HEK293 (cell line): ENCODE data around the gene IFIT2.

Source experiments
- BCL11B ChIP-seq: fragments of 450-650 bp; formaldehyde crosslinking; IDR thresholded peaks from 2 replicates; pipeline ENCODE4 v1.5.1; 2016; ENCODE audit warnings: low read depth, missing biosample characterization, missing genetic modification characterization
- FEZF1 ChIP-seq: fragments of 450-650 bp; formaldehyde crosslinking; IDR thresholded peaks from 2 replicates; pipeline ENCODE4 v1.5.1; 2016; ENCODE audit warnings: missing biosample characterization, missing genetic modification characterization
- PRDM1 ChIP-seq: fragments of 450-650 bp; formaldehyde crosslinking; IDR thresholded peaks from 2 replicates; pipeline ENCODE4; 2016; ENCODE audit warnings: missing biosample characterization, missing genetic modification characterization
- SETDB1 ChIP-seq: IDR thresholded peaks from one replicate; pipeline ENCODE4 v1.6.1; 2017; ENCODE audit warnings: mild to moderate bottlenecking, low read length, moderate library complexity, mixed read lengths; ENCODE audit not compliant: insufficient read length
- TRIM28 ChIP-seq: IDR thresholded peaks from 2 replicates; pipeline ENCODE4 v1.6.1; 2011; ENCODE audit warnings: low read length, control low read depth, borderline replicate concordance
- WT1 ChIP-seq: fragments of 450-650 bp; formaldehyde crosslinking; IDR thresholded peaks from 2 replicates; pipeline ENCODE4 v1.5.1; 2016; ENCODE audit warnings: missing biosample characterization, missing genetic modification characterization
- ZNF202 ChIP-seq: fragments of 450-650 bp; formaldehyde crosslinking; IDR thresholded peaks from 2 replicates; pipeline ENCODE4 v1.5.1; 2016; ENCODE audit warnings: missing biosample characterization, missing genetic modification characterization, borderline replicate concordance
- ZNF266 ChIP-seq: fragments of 450-650 bp; formaldehyde crosslinking; IDR thresholded peaks from 2 replicates; pipeline ENCODE4 v1.5.1; 2016; ENCODE audit warnings: missing biosample characterization, missing genetic modification characterization, low read depth
- ZNF335 ChIP-seq: fragments of 450-650 bp; formaldehyde crosslinking; conservative IDR thresholded peaks from 2 replicates; pipeline ENCODE4 v1.5.1; 2016; ENCODE audit warnings: missing biosample characterization, missing genetic modification characterization
- ZNF391 ChIP-seq: fragments of 450-650 bp; formaldehyde crosslinking; IDR thresholded peaks from 2 replicates; pipeline ENCODE4 v1.5.1; 2016; ENCODE audit warnings: low read depth, missing biosample characterization, missing genetic modification characterization, borderline replicate concordance
- ZNF600 ChIP-seq: fragments of 450-650 bp; formaldehyde crosslinking; IDR thresholded peaks from 2 replicates; pipeline ENCODE4 v1.5.1; 2016; ENCODE audit warnings: missing biosample characterization, missing genetic modification characterization
- ZNF660 ChIP-seq: fragments of 450-650 bp; IDR thresholded peaks from 2 replicates; pipeline ENCODE4 v1.5.1; 2018; ENCODE audit warnings: missing biosample characterization, mild to moderate bottlenecking, missing genetic modification characterization
- ZNF701 ChIP-seq: fragments of 450-650 bp; formaldehyde crosslinking; IDR thresholded peaks from 2 replicates; pipeline ENCODE4 v1.5.1; 2016; ENCODE audit warnings: missing biosample characterization, missing genetic modification characterization
- ZNF776 ChIP-seq: fragments of 450-650 bp; formaldehyde crosslinking; IDR thresholded peaks from 2 replicates; pipeline ENCODE4 v1.5.0; 2017; ENCODE audit warnings: missing biosample characterization, missing genetic modification characterization, borderline replicate concordance
- ZNF830 ChIP-seq: fragments of 450-650 bp; IDR thresholded peaks from 2 replicates; pipeline ENCODE4 v1.5.0; 2018; ENCODE audit warnings: missing biosample characterization, missing genetic modification characterization, low read depth, mild to moderate bottlenecking, moderate library complexity
- TF ChIP-seq, protein P1 (sequence below): fragments of 450-650 bp; formaldehyde crosslinking; IDR thresholded peaks from 2 replicates; pipeline ENCODE4 v1.5.1; 2016; ENCODE audit warnings: missing biosample characterization, missing genetic modification characterization
- TF ChIP-seq, protein P2 (sequence below): fragments of 450-650 bp; IDR thresholded peaks from 2 replicates; pipeline ENCODE4 v1.5.1; 2018; ENCODE audit warnings: missing biosample characterization, mild to moderate bottlenecking, missing genetic modification characterization
- TF ChIP-seq, protein P3 (sequence below): fragments of 450-650 bp; formaldehyde crosslinking; conservative IDR thresholded peaks from 2 replicates; pipeline ENCODE4 v1.5.1; 2016; ENCODE audit warnings: low read depth, missing biosample characterization, missing genetic modification characterization
- TF ChIP-seq, protein P4 (sequence below): fragments of 450-650 bp; formaldehyde crosslinking; IDR thresholded peaks from 2 replicates; pipeline ENCODE4 v1.5.1; 2016; ENCODE audit warnings: missing biosample characterization, missing genetic modification characterization
- TF ChIP-seq, protein P5 (sequence below): fragments of 450-650 bp; formaldehyde crosslinking; IDR thresholded peaks from 2 replicates; pipeline ENCODE4 v1.5.1; 2016; ENCODE audit warnings: missing biosample characterization, missing genetic modification characterization

The IFIT2 gene

DNA sequence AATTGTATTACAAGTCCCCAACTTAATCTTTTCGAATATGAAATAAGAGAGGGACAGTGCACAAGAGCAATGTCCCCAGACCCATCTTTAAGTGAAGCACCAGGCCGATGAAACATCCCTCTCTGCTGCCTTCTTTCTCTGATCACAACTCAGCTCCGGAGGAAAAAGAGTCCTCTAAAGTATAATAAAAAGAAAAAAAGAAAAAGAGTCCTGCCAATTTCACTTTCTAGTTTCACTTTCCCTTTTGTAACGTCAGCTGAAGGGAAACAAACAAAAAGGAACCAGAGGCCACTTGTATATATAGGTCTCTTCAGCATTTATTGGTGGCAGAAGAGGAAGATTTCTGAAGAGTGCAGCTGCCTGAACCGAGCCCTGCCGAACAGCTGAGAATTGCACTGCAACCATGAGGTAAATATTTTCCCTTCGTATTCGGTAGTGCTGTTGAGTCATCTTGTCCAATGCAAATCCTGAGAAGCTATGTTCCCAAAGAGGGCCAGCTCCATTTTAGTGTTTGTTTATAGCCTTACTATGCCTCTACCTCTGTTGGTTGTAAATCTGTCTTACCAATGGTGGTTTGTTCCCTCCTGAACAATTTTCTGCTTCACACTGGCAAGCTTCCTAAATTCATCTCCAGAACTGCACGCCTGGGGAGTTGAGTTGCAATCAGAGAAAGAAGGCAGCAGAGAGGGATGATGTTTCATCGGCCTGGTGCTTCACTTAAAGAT, at the start of gene IFIT2 (continued):
- TF ChIP-seq, protein P1, sequence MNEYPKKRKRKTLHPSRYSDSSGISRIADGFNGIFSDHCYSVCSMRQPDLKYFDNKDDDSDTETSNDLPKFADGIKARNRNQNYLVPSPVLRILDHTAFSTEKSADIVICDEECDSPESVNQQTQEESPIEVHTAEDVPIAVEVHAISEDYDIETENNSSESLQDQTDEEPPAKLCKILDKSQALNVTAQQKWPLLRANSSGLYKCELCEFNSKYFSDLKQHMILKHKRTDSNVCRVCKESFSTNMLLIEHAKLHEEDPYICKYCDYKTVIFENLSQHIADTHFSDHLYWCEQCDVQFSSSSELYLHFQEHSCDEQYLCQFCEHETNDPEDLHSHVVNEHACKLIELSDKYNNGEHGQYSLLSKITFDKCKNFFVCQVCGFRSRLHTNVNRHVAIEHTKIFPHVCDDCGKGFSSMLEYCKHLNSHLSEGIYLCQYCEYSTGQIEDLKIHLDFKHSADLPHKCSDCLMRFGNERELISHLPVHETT = no peak
- TF ChIP-seq, protein P2, sequence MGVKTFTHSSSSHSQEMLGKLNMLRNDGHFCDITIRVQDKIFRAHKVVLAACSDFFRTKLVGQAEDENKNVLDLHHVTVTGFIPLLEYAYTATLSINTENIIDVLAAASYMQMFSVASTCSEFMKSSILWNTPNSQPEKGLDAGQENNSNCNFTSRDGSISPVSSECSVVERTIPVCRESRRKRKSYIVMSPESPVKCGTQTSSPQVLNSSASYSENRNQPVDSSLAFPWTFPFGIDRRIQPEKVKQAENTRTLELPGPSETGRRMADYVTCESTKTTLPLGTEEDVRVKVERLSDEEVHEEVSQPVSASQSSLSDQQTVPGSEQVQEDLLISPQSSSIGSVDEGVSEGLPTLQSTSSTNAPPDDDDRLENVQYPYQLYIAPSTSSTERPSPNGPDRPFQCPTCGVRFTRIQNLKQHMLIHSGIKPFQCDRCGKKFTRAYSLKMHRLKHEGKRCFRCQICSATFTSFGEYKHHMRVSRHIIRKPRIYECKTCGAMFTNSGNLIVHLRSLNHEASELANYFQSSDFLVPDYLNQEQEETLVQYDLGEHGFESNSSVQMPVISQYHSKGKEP (tag by site-specific recombination) = no peak
- TF ChIP-seq, protein P3, sequence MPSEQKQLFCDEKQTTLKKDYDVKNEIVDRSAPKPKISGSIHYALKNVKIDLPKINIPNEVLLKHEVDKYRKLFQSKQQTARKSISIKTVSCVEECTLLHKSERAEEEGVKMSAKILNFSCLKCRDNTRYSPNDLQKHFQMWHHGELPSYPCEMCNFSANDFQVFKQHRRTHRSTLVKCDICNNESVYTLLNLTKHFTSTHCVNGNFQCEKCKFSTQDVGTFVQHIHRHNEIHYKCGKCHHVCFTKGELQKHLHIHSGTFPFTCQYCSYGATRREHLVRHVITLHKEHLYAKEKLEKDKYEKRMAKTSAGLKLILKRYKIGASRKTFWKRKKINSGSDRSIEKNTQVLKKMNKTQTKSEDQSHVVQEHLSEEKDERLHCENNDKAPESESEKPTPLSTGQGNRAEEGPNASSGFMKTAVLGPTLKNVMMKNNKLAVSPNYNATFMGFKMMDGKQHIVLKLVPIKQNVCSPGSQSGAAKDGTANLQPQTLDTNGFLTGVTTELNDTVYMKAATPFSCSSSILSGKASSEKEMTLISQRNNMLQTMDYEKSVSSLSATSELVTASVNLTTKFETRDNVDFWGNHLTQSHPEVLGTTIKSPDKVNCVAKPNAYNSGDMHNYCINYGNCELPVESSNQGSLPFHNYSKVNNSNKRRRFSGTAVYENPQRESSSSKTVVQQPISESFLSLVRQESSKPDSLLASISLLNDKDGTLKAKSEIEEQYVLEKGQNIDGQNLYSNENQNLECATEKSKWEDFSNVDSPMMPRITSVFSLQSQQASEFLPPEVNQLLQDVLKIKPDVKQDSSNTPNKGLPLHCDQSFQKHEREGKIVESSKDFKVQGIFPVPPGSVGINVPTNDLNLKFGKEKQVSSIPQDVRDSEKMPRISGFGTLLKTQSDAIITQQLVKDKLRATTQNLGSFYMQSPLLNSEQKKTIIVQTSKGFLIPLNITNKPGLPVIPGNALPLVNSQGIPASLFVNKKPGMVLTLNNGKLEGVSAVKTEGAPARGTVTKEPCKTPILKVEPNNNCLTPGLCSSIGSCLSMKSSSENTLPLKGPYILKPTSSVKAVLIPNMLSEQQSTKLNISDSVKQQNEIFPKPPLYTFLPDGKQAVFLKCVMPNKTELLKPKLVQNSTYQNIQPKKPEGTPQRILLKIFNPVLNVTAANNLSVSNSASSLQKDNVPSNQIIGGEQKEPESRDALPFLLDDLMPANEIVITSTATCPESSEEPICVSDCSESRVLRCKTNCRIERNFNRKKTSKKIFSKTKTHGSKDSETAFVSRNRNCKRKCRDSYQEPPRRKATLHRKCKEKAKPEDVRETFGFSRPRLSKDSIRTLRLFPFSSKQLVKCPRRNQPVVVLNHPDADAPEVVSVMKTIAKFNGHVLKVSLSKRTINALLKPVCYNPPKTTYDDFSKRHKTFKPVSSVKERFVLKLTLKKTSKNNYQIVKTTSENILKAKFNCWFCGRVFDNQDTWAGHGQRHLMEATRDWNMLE = peak; percentile 29; the same call in 1 of the 2 replicates
- no peak for TF ChIP-seq FEZF1
- TF ChIP-seq ZNF202 (tag by site-specific recombination) = no peak
- no peak for TF ChIP-seq WT1 (tag by site-specific recombination)
- TF ChIP-seq ZNF830 = no peak
- 0 out of 2 replicates have a peak, but pooled peaks have one; percentile 22 for TF ChIP-seq ZNF600
- TF ChIP-seq TRIM28 = 0 out of 2 replicates have a peak, but pooled peaks have one; percentile 18
- peak; percentile 84 for TF ChIP-seq PRDM1
- 0 out of 2 replicates have a peak, but pooled peaks have one; percentile 21 for TF ChIP-seq ZNF660 (tag by site-specific recombination)
- TF ChIP-seq ZNF391 = no peak
- no peak for TF ChIP-seq ZNF266 (tag by site-specific recombination)
- TF ChIP-seq ZNF335 (tag by site-specific recombination) = 0 out of 2 replicates have a peak, but pooled peaks have one; percentile 34
- TF ChIP-seq BCL11B (tag by site-specific recombination) = no peak
- no peak for TF ChIP-seq ZNF701 (tag by site-specific recombination)
- TF ChIP-seq SETDB1 = peak; percentile 10
- TF ChIP-seq, protein P4, sequence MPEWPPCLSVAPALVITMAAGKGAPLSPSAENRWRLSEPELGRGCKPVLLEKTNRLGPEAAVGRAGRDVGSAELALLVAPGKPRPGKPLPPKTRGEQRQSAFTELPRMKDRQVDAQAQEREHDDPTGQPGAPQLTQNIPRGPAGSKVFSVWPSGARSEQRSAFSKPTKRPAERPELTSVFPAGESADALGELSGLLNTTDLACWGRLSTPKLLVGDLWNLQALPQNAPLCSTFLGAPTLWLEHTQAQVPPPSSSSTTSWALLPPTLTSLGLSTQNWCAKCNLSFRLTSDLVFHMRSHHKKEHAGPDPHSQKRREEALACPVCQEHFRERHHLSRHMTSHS (tag by site-specific recombination) = no peak
- TF ChIP-seq ZNF776 (tag by site-specific recombination) = no peak
- TF ChIP-seq, protein P5, sequence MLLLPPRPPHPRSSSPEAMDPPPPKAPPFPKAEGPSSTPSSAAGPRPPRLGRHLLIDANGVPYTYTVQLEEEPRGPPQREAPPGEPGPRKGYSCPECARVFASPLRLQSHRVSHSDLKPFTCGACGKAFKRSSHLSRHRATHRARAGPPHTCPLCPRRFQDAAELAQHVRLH = 0 out of 2 replicates have a peak, but pooled peaks have one; percentile 16
